ENCODE measurements around the gene IL17REL.
"Not testable (repeated sequence)": the region's sequence is repeated elsewhere in the genome, so short reads cannot be mapped to it uniquely, and the experiment has no call there.

Gene IL17REL

GRCh38 chr22:49954991-49955580, 57.5 kb downstream of the IL17REL start:
- no peak for DNase-seq

DNA sequence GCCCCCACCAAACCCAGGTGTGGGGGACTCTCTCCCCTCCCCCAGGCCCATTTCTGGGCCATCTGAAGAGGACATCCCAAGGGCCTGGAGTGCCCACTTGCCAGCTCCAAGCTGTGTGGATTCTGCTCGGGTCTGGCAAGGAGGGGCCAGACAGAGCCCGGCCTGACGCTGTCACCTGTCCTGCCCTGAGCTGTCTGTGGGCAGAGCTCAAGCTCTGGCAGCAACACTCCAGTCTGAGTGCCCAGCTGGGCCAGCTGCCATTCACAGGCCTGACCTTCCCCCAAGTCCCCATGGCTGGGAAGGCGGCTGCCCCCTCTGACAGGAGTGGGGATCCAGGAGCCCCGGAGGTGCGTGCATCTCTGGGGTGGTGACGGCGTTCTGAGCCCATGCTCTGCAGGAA, 58.2 kb downstream of the IL17REL start:
- no peak for DNase-seq

DNA sequence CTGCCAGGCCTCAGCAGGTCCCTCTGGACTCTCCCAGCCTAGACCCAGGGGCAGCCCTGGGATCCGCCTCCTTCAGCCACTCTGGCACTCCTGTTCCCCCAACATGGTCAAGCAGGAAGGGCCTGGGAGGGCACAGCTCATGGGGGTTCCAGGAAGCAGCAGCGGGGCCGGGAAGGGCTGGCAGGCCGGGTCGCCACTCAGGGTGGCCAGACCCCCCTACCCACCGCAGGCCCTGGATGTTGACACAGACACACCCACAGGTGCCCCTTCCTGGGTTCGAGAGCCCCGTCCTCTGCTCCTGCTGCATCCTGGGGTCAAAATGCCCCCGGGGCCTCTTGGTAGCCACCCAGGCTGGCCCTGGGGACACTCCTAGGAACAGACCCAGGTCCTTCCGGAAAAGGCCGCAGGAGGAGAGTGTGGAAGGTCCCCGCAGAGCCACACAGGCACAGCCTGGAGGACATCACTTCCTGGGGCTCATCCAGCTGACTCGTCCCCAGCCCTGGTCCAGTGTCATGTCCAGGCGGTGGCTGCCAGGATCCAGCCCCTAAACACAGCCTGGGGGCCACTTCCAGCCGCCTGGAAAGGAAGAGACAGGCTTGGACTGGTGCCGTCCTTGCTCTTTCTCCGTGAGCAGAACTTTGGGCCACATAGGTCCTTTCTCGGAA, 58.8 kb downstream of the IL17REL start:
- no peak for DNase-seq

- DNase-seq, result no peak
Observed at GRCh38 chr22:49953027-49953679, 59.4 kb downstream of the IL17REL start.

- DNase-seq, result no peak
Observed at GRCh38 chr22:49951986-49952896, 60.3 kb downstream of the IL17REL start.

DNA sequence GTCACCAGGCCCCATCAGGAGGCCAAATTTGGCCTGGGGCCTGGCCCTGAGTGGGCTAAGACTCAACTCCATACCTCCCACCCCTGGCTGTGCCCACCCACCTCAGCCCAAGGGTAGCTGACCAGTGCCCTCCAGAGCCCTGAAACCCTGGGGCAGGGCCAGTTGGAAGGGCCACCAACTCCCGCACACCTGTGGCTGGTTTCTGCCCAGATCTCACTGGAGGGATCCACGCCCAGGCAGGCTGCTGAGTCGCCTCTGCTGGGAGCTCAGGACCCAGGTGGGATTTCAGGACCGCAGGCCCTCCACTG, 60.9 kb downstream of the IL17REL start:
- no peak for DNase-seq

DNA sequence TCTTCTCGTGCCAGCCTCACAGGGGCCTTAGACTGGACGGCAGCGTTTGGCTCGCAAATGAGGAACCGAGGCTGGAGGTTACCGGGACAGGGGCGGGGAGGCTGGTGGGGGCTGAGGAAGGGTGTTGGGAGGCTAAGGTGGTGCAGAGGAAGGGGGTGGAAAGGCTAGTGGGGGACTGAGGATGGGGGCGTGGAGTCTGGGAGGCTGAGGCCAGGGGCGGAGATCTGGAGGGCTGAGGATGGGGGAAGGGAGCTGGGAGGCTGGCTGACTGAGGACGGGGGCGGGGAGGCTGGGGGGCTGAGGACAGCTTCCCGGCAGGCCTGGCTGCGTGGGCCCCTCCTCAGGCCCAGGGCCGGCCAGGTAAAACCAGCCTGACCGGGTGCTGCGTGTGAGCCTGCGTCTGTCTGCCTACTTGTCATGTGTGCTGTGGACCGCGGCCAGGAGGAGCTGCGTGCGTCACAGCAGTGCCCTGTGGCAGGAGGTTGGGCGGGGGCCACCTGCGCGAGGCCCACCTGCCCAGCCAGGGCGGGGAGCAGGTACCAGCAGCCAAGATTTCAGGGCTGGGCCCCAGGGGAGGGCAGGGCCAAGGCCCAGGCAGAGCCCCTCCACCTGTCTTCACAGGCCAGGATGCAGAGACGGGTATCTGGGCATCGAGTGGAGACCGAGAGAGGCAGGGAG, 61.4 kb downstream of the IL17REL start:
- no peak for DNase-seq

- DNase-seq, result no peak
Observed at GRCh38 chr22:49950396-49950994, 62.1 kb downstream of the IL17REL start.

- DNase-seq, result no peak
Observed at GRCh38 chr22:49949914-49950292, 62.7 kb downstream of the IL17REL start.

- DNase-seq, result no peak
Observed at GRCh38 chr22:49948958-49949913, 63.3 kb downstream of the IL17REL start.

GRCh38 chr22:49948116-49948957, 64.2 kb downstream of the IL17REL start:
- DNase-seq, result no peak

DNA sequence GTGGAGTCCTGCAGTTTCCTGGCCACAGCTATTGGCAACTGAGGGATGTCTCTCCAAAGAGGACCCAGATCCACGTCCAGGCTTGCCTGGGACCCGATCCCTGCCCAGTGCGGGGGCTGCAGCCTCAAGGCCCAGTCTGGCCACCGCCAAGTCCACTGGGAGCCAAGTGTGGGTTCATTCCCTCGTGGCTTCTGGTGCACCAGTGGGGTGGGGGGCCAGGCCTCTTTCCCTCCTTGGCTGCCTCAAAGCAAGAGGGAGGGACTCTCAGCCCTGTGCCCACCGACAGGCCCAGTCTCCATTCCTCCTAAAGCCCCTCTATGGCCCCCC, 65.3 kb downstream of the IL17REL start:
- no peak for DNase-seq

DNA sequence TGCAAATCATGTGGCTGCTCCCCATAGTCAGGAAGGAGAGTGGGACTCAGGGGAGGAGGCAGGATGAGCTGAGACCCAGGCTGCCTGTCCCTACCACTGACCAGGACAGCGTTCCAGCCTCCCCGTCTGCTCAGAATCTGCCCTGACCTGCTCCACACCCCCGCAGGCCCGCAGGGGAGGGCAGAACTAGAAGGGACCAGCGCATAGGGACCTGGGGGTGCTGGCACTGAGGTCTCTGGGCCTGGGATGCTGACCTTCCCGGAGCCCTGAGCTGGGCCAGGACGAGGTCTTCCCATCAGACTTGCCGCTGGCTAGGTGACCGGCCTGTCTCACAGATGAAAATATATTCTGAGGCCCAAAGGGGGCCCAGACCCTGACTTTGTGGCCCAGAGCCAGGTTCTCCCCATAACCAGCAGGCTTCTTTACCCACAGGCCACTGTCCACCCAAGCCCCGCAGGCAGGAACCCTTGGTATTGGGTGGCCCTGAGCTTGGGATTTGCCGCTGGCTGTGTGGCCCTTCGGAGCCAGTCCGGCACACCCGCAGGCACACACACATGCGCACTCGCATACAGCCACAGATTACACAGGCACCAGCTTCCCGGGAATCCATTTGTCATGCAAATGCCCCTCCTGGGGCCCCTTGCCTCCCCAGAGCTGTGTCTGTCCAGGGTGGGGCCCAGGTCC, 65.8 kb downstream of the IL17REL start:
- no peak for DNase-seq

- not testable (repeated sequence) for DNase-seq
Observed at GRCh38 chr22:49945042-49945794, 67.3 kb downstream of the IL17REL start.

Data from stimulated activated CD4-positive, alpha-beta T cell treated with anti-CD3 and anti-CD28 coated beads, Interleukin-4, amount 100 ng/mL, for 1 hour (primary cell).